Transverse colon (tissue), 3 donors: ENCODE results near the gene ROPN1L.

Experiments used
- EP300 ChIP-seq: sonication (generic); formaldehyde crosslinking; IDR thresholded peaks from one replicate; pipeline ENCODE4 v1.6.1; 2017; ENCODE audit warnings: antibody characterized with exemption, low read depth
- POLR2A ChIP-seq: fragments of 450-650 bp; IDR thresholded peaks from one replicate; pipeline ENCODE4 v1.6.1; 2016; ENCODE audit warnings: antibody characterized with exemption, mild to moderate bottlenecking, moderate library complexity
- TF ChIP-seq, protein P1 (sequence below), 5 experiments: fragments of 200-600 bp in 3 of 5; fragments of 450-650 bp in 2 of 5; sonication (generic) in 3 of 5; IDR thresholded peaks; 1 replicate in 2 of 5; 2 replicates in 3 of 5; pipeline ENCODE4 v1.5.1; 2016 to 2017; ENCODE audit warnings: antibody characterized with exemption in 5 of 5, inconsistent platforms in 3 of 5, mild to moderate bottlenecking in 2 of 5, moderate library complexity in 1 of 5

DNA sequence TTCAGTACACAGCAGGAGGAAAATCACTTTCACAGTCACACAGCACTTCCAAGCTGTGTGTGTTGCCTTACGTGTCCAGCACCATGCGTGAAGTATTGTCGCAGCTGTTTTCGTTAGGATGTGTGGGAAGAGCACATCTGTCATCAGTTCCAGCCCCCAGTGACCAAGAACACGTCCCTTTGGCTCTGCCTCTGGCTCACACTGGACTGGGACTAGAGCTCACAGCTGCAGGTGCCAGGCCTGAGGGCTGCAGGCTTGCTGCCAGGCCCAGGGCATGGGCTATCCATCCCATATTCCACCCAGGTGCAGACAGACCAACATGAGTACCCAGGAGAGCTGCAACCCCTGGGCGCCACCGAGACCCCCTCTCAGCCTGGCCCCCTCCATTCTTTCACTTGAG is 61.6 kb downstream of the ROPN1L start:
- TF ChIP-seq, protein P1, sequence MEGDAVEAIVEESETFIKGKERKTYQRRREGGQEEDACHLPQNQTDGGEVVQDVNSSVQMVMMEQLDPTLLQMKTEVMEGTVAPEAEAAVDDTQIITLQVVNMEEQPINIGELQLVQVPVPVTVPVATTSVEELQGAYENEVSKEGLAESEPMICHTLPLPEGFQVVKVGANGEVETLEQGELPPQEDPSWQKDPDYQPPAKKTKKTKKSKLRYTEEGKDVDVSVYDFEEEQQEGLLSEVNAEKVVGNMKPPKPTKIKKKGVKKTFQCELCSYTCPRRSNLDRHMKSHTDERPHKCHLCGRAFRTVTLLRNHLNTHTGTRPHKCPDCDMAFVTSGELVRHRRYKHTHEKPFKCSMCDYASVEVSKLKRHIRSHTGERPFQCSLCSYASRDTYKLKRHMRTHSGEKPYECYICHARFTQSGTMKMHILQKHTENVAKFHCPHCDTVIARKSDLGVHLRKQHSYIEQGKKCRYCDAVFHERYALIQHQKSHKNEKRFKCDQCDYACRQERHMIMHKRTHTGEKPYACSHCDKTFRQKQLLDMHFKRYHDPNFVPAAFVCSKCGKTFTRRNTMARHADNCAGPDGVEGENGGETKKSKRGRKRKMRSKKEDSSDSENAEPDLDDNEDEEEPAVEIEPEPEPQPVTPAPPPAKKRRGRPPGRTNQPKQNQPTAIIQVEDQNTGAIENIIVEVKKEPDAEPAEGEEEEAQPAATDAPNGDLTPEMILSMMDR (IDR thresholded peaks at IDR 0.05): no peak
- no peak for TF ChIP-seq POLR2A
- TF ChIP-seq EP300: no peak
